CD14-positive monocyte (primary cell): Measurements from ENCODE around the gene ZSCAN22. TPM values are rescaled to one million over a fixed set of nuclear protein-coding genes. Genes with fewer than 3 reads are reported as not detected.

Experiments
- DNase-seq, 3 donors: peaks; one replicate each; pipeline ENCODE4 v3.0.0-alpha.2; 2011 to 2022
- H2AFZ ChIP-seq: 2 replicates; pipeline ENCODE4 v1.6.0; 2012; ENCODE audit warnings: mild to moderate bottlenecking, low read depth, low read length, inconsistent platforms; ENCODE audit not compliant: insufficient read depth, poor library complexity, severe bottlenecking
- H3K27ac ChIP-seq, 2 donors: 1 replicate in 1 of 2; 2 replicates in 1 of 2; pipeline ENCODE4 v1.5.1; 2012 to 2013; ENCODE audit warnings: low read length in 2 of 2, control low read depth in 1 of 2, inconsistent platforms in 1 of 2, low read depth in 1 of 2, mild to moderate bottlenecking in 1 of 2
- H3K27me3 ChIP-seq, 2 donors: one replicate each; pipeline versions ENCODE4 v1.6.0 to v1.6.1; 2011 to 2013; ENCODE audit warnings: low read length in 2 of 2; ENCODE audit not compliant: control insufficient read depth in 2 of 2, insufficient read depth in 2 of 2
- H3K36me3 ChIP-seq, 2 donors: replicated peaks in 1 of 2; 1 replicate in 1 of 2; 2 replicates in 1 of 2; pipeline versions ENCODE4 v1.5.1 to v1.6.1; 2012 to 2013; ENCODE audit warnings: low read length in 2 of 2, control low read depth in 1 of 2, inconsistent platforms in 1 of 2, mild to moderate bottlenecking in 1 of 2; ENCODE audit not compliant: insufficient read depth in 2 of 2, control insufficient read depth in 1 of 2
- H3K4me1 ChIP-seq, 2 donors: 1 replicate in 1 of 2; 2 replicates in 1 of 2; pipeline versions ENCODE4 v1.5.1 to v1.6.1; 2012 to 2013; ENCODE audit warnings: low read length in 2 of 2, control low read depth in 1 of 2, inconsistent platforms in 1 of 2, mild to moderate bottlenecking in 1 of 2, moderate library complexity in 1 of 2; ENCODE audit not compliant: insufficient read depth in 2 of 2, control insufficient read depth in 1 of 2
- H3K4me2 ChIP-seq: replicated peaks from 2 replicates; pipeline ENCODE3; 2012; ENCODE audit warnings: low read length, moderate library complexity, mild to moderate bottlenecking; ENCODE audit not compliant: poor library complexity, severe bottlenecking; ENCODE audit errors: extremely low read depth
- H3K4me3 ChIP-seq, 3 experiments: fragments of 200-600 bp in 1 of 3; sonication (generic) in 1 of 3; replicated peaks in 1 of 3; 1 replicate in 2 of 3; 2 replicates in 1 of 3; pipeline ENCODE4 v1.5.1; 2011 to 2013; ENCODE audit warnings: low read length in 3 of 3, mild to moderate bottlenecking in 3 of 3, control low read depth in 2 of 3, low read depth in 2 of 3, inconsistent platforms in 1 of 3, moderate library complexity in 1 of 3
- H3K79me2 ChIP-seq: 2 replicates; pipeline ENCODE4 v1.6.0; 2012; ENCODE audit warnings: mild to moderate bottlenecking, control low read depth, inconsistent platforms, low read length, moderate library complexity; ENCODE audit not compliant: insufficient read depth
- H3K9ac ChIP-seq: 2 replicates; pipeline ENCODE4 v1.6.0; 2017; ENCODE audit warnings: low read length, mild to moderate bottlenecking; ENCODE audit not compliant: insufficient read depth, poor library complexity, severe bottlenecking
- H3K9me3 ChIP-seq, 2 donors: replicated peaks in 1 of 2; 1 replicate in 1 of 2; 2 replicates in 1 of 2; pipeline versions ENCODE4 v1.5.1 to v1.6.1; 2012 to 2013; ENCODE audit warnings: low read length in 2 of 2, control low read depth in 1 of 2; ENCODE audit not compliant: control insufficient read depth in 1 of 2, insufficient read depth in 1 of 2
- H4K20me1 ChIP-seq: 2 replicates; pipeline ENCODE4 v1.6.0; 2012; ENCODE audit warnings: mild to moderate bottlenecking, low read length, control low read depth, moderate library complexity; ENCODE audit not compliant: insufficient read depth
- H3K27ac Mint-ChIP-seq, 7 donors: one replicate each; pipeline ENCODE4 v1.8.0; 2020; ENCODE audit warnings: mild to moderate bottlenecking in 7 of 7, mixed read lengths in 7 of 7, moderate library complexity in 6 of 7, inconsistent platforms in 2 of 7
- H3K27me3 Mint-ChIP-seq, 3 donors: one replicate each; pipeline ENCODE4 v1.8.0; 2021 to 2022; ENCODE audit warnings: low read depth in 3 of 3, mild to moderate bottlenecking in 3 of 3, mixed read lengths in 3 of 3, moderate library complexity in 3 of 3, inconsistent platforms in 1 of 3
- H3K36me3 Mint-ChIP-seq, 2 donors: one replicate each; pipeline ENCODE4 v1.8.0; 2020; ENCODE audit warnings: mixed read lengths in 2 of 2, inconsistent platforms in 1 of 2, mild to moderate bottlenecking in 1 of 2
- H3K4me1 Mint-ChIP-seq: one replicate; pipeline ENCODE4 v1.8.0; 2020; ENCODE audit warnings: mild to moderate bottlenecking, mixed read lengths
- H3K4me3 Mint-ChIP-seq, 2 donors: one replicate each; pipeline ENCODE4 v1.8.0; 2020; ENCODE audit warnings: mild to moderate bottlenecking in 2 of 2, mixed read lengths in 2 of 2, moderate library complexity in 1 of 2
- H3K9me3 Mint-ChIP-seq, 7 donors: one replicate each; pipeline ENCODE4 v1.8.0; 2020 to 2022; ENCODE audit warnings: mixed read lengths in 7 of 7, mild to moderate bottlenecking in 6 of 7, moderate library complexity in 6 of 7, inconsistent platforms in 2 of 7
- WGBS: methylation state at CpG from one replicate; pipeline ENCODE4 v1.1.5; 2013; ENCODE audit warnings: missing lambda C conversion rate; ENCODE audit not compliant: insufficient coverage; 5-methylcytosine and 5-hydroxymethylcytosine counted together
- intact Hi-C, 2 donors: fragments of 100-400 bp; cut with micrococcal nuclease; formaldehyde crosslinking; loops; one replicate each; pipeline versions ENCODE4 v1.15.0 to v1.15.1; 2023
- polyA plus RNA-seq, 3 donors: library from polyadenylated mRNA; depleted of rRNA in 1 of 3; unstranded in 2 of 3; stranded (reverse) in 1 of 3; fragments of 300-500 nt in 2 of 3; fragments of >200 nt in 1 of 3; fragmentation: Illumina TruSeq in 2 of 3; gene quantifications; 1 replicate in 2 of 3; 2 replicates in 1 of 3; pipeline ENCODE4 v1.2.3, GENCODE V29; 2012 to 2021
- TF ChIP-seq, protein P1 (sequence below): fragments of 200-600 bp; IDR thresholded peaks from one replicate; pipeline ENCODE4 v1.8.0; 2022; ENCODE audit warnings: antibody characterized with exemption, mild to moderate bottlenecking

Gene ZSCAN22
- polyA plus RNA-seq, 3 donors: 0.58 to 1.2 (median 0.99) TPM

DNA sequence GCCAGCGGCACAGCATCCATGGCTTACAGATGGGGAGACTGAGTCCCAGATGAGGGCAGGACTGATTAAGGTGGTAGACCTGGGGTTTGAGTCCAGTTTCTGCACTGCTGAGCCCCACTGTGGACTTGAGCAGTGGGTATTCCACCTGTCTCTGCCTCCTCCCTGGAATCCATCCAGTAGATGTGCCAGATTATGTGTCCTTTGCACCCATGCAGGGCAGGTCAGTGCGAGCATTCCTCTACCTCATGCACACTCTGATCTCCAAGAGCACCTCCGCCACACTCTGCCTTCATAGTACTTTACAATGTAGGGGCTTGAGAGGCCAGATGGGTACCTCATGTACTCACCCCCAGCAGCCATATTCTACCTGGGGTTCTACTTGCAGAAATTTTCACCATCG, 10.0 kb downstream of the ZSCAN22 start:
- H3K9ac ChIP-seq: no peak overlapping the region
- no peak overlapping the region for H3K4me3 ChIP-seq
- H3K9me3 Mint-ChIP-seq: peaks cover 0 to 13% (median 7%) of the 10 kb centered on the region in 7 donors
- H3K4me2 ChIP-seq: no peak overlapping the region
- no peaks in the 10 kb centered on the region for H3K4me1 Mint-ChIP-seq
- WGBS: 100% methylated on average over 2 of the region's 4 CpGs
- H3K27ac ChIP-seq: no peak overlapping the region
- H2AFZ ChIP-seq: no peak overlapping the region
- peaks cover 27 to 51% of the 10 kb centered on the region in 2 donors for H3K36me3 ChIP-seq
- H3K9me3 ChIP-seq: peaks cover 4 to 13% of the 10 kb centered on the region in 2 donors
- DNase-seq: no peak
- no peaks in the 10 kb centered on the region for H3K79me2 ChIP-seq
- H4K20me1 ChIP-seq: no peaks in the 10 kb centered on the region
- H3K27ac Mint-ChIP-seq: peak overlapping the region in 1 of 7 donors; percentile 59
- H3K36me3 Mint-ChIP-seq: peaks cover 45 to 50% of the 10 kb centered on the region in 2 donors
- H3K27me3 Mint-ChIP-seq: peaks cover 2 to 3% (median 2%) of the 10 kb centered on the region in 3 donors
- no peak overlapping the region for H3K4me3 Mint-ChIP-seq
- TF ChIP-seq, protein P1, sequence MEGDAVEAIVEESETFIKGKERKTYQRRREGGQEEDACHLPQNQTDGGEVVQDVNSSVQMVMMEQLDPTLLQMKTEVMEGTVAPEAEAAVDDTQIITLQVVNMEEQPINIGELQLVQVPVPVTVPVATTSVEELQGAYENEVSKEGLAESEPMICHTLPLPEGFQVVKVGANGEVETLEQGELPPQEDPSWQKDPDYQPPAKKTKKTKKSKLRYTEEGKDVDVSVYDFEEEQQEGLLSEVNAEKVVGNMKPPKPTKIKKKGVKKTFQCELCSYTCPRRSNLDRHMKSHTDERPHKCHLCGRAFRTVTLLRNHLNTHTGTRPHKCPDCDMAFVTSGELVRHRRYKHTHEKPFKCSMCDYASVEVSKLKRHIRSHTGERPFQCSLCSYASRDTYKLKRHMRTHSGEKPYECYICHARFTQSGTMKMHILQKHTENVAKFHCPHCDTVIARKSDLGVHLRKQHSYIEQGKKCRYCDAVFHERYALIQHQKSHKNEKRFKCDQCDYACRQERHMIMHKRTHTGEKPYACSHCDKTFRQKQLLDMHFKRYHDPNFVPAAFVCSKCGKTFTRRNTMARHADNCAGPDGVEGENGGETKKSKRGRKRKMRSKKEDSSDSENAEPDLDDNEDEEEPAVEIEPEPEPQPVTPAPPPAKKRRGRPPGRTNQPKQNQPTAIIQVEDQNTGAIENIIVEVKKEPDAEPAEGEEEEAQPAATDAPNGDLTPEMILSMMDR: no peak
- no peaks in the 10 kb centered on the region for H3K27me3 ChIP-seq
- H3K4me1 ChIP-seq: no peaks in the 10 kb centered on the region
- intact Hi-C loops: no loop called here

DNA sequence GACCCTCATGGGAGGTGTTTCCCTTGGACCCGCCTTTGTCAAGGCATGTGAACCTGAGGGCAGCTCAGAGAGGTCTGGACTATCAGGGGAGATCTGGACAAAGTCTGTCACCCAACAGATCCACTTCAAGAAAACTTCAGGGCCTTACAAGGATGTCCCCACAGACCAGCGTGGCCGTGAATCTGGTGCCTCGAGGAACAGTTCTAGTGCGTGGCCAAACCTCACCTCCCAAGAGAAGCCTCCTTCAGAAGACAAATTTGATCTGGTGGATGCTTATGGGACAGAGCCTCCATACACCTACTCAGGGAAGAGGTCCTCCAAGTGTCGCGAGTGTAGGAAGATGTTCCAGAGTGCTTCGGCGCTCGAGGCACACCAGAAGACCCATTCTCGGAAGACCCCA, 11.5 kb downstream of the ZSCAN22 start:
- Histone ChIP-seq H3K36me3 (peaks cover 27 to 51% of the 10 kb centered on the region in 2 donors), H3K27me3 (no peaks in the 10 kb centered on the region), H3K4me2 (no peak overlapping the region), H3K27ac (no peak overlapping the region), H3K4me1 (no peaks in the 10 kb centered on the region), H4K20me1 (no peaks in the 10 kb centered on the region), H3K9me3 (peaks cover 4 to 13% of the 10 kb centered on the region in 2 donors), H3K9ac (no peak overlapping the region), H3K4me3 (no peak overlapping the region), H3K79me2 (no peaks in the 10 kb centered on the region), H2AFZ (no peak overlapping the region)
- Mint-ChIP-seq H3K36me3 (peaks cover 45 to 58% of the 10 kb centered on the region in 2 donors), H3K27ac (peak overlapping the region in 1 of 7 donors; percentile 30), H3K27me3 (peaks cover 2 to 3% (median 2%) of the 10 kb centered on the region in 3 donors), H3K4me1 (no peaks in the 10 kb centered on the region), H3K9me3 (peaks cover 0 to 14% (median 7%) of the 10 kb centered on the region in 7 donors), H3K4me3 (no peak overlapping the region)
- no peak for DNase-seq
- intact Hi-C loops: no loop called here
- TF ChIP-seq, protein P1: no peak
- 97% methylated on average over 10 of the region's 11 CpGs for WGBS
